Erythroblast (primary cell): ENCODE measurements around the gene TOP3B.

Experiments used
- DNase-seq, 2 experiments: peaks; one replicate each; lab custom pipeline; 2025; lab: John Stamatoyannopoulos, UW
- GATA1 ChIP-seq: IDR thresholded peaks from 2 replicates; pipeline ENCODE4 v1.6.1; 2011; ENCODE audit warnings: low read depth, mild to moderate bottlenecking, control low read depth, low read length, moderate library complexity
- POLR2A ChIP-seq: IDR thresholded peaks from 2 replicates; pipeline ENCODE4 v1.6.1; 2011; ENCODE audit warnings: mild to moderate bottlenecking, low read length

Gene TOP3B

DNA sequence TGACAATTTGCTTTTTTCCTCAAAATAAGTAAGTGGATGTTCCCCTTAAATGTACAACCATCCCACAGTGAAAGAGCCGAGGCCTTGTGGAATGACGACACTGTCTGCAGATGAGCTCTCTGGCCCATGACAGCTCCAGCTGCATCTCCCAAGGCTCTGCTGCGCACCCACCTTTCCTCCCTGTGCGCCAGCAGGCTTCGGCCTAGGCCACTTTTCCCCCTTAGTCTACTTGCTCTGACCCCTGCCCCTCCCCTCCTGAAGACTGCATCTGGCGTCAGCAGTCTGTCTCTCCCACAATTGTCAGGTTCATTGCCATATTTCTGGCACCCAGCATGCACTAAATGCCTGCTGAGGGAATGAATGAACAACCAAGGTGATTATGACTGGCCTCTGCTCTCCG is 2.0 kb downstream of the TOP3B start:
- no peak for DNase-seq
- TF ChIP-seq GATA1, result no peak
- no peak for TF ChIP-seq POLR2A

DNA sequence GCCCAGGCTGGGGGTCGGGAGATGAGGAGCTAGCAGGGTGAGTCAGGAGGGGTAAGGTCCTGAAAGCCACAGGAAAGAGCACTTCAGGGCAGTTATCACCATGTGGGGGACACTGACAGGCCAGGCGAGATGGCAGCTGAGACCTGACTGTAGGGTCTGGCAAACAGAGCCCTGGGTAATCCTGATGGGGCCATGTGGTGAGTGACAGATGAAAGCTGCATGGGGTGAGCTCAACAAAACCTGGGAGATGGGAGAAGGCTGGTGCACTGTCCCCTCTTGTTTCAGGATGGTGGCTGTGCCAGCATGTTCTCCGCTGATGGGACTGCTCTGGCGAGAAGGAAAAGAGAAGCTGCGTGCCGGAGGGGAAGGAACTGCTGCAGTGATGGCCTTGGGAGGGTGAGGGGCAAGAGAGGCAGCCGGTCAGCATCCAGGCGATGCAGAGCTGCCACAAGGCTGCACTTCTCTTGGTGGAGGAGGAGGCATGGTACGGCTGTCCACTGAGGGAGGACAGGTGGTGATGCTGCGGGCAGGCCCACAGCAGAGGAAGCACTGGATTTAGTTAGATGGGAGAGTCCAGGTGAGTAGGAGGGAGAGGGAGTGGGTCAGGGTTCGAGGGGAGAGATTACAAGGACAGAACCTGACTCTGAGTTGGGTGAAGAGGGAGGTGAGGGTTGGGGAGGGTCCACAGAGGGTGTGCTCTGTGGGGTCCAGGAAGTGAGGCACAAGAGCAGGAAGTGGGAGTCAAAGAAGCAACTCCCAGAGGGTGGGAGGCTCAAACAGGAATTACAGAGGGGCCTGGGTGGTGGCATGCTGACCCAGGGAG is 3.8 kb downstream of the TOP3B start:
- no peak for TF ChIP-seq POLR2A
- no peak for TF ChIP-seq GATA1
- no peak for DNase-seq

DNA sequence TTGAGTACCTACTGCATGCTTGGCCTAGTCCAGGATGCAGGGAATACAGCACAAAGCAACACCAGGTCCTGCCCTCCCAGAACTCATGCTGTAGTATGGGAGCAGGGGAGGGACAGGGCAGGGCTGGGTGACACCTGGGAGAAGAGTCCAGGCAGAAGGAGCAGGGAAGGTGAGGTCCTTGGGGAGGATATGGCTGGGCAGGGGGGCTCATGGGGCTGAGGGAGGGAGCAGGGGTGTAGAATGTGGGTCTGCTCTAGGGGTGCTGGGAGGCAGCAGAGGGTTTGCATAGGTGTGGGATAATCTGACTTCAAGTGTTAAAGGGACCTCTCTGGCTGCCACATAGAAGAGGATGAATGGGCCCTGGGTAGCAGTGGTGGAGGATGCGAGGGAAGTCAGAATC is 4.8 kb downstream of the TOP3B start:
- no peak for DNase-seq
- no peak for TF ChIP-seq GATA1
- no peak for TF ChIP-seq POLR2A

DNA sequence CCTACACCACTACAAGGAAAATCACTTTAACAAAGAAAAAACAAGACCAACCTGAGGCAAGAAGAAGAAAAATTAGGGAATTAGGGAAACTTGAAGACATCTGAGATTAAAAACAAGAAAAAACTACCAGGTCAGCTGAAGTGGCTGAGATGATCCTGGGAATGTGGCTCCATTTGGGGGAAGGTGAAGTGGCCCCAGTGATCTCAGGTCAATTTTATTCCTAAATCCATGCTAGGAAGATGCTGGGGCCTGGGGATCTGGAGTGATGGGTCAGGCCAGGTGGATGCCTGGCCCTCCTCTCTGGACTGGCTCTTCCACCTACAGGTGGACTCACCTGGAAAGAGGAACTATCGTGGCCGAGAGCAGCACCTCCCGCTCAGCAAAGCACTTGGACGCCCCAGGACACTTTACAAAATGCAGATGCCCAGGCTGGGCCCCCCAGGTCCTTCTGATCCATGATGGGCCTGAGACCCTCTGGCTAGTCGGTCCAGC is 6.7 kb downstream of the TOP3B start:
- no peak for DNase-seq
- no peak for TF ChIP-seq GATA1

DNA sequence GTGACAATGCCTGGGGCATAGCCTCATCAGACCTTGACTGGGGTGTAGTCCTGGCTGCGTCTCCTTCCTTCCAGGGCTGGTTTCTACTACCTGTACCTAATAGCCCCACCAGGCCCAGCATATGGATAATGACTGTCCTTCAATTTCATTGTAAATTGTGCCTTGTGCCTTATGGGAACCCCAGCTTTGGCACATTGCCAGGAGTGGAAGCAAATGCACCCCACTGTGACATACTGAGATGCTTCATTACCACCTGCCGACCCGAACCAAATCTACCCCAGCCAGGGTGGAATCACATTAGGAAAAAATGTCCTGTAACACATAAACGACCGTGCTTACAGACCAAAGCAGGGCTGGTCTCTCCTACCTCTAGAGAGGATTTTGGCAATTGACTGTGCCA is 7.3 kb downstream of the TOP3B start:
- no peak for DNase-seq
- TF ChIP-seq POLR2A (no peak), GATA1 (no peak)

DNA sequence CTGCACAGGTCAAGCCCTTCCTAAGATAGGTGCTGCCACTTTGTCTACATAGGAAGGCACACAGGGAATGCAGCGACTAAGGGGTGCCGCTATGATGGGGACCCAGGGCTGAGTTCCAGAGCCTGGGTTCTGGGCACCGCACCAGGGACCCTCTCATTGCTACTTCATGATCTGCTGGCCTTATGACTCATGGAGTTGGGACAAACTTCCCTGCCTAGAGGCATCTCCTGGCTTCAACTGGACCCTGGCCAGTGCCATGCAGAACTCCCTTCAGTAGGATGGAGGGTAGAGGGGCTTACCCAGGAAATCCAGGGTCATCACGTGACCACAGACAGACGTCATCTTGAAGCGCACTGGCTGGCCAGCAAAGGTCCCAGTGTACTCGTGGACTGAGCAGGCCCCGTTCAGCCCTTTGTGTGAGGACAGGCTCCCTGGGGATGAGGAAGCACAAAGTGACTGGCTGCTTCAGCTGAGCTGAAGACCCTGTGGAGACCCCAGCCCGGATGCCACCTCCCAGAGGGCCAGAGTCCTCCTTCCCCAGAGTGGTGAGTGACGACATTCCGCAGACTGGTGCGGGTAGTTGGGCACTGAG is 8.4 kb downstream of the TOP3B start:
- no peak for TF ChIP-seq GATA1
- TF ChIP-seq POLR2A, result no peak
- DNase-seq, result no peak

DNA sequence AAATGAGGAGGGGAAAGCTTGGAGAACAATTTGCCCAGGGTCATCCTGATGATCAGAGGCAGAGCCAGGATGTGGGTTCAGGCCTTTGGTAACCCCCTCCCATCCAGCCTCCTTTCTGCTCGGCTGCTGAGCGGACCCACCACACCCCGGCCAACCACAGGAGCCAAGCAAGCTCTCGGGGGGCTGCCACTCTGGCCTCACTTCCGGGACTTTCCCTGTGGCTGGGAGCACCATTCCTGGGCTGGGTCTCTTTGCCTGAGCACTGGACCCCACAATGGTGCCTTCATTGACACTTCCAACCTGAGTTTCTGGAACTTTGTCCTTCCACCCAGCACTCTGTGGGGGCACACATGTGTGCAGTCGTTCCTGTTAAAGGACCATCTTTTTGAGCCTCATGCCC is 9.8 kb downstream of the TOP3B start:
- DNase-seq, result no peak
- TF ChIP-seq GATA1 (no peak), POLR2A (no peak)

DNA sequence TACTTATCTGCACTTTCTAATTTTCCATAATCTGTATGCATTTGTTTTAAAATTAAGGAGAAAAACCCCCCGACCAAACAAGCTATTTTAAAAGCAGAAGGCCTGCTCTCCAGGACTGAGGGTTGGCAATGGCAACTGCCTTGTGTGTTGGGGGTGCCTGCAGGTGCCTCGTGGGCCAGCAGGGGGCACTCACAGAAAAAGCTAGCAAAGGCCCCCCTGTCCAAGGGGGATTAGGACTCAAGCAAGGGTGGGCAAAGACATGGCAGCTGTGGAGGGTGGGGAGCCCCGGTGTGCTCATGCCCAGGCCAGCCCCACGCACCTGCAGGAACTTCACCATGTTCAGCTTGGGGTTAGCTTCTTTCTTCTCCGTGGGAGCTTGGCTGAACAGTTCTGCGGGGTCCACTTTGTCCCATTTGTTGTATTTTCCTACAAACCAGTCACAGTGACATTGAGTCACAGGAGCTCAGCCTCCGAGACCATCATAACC is 10.3 kb downstream of the TOP3B start:
- peak; percentile 56 to 64 for DNase-seq

DNA sequence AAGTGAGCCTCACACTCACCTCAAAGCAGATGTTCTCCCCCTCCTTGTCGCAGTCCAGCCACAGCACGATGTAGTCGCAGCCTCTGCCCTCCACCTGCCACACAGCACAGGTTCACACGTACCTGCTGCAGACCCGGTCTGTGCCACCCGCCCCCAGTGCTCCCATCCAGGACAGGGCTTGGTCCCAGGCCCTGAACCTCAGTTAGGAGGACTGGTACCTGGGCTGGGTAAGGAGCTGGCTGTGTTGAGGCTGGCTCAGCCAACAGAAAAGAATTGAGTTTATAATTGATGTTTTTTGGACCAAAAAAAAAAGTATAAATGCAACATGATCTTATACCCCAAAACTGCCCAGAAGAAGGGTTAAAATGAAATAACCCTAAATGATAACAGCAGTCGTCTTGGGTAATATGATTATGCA is 10.7 kb downstream of the TOP3B start:
- TF ChIP-seq POLR2A (no peak), GATA1 (no peak)
- no peak for DNase-seq

More for the DNA sequence above, 10.3 kb downstream of the TOP3B start:
- TF ChIP-seq GATA1, result no peak
- no peak for TF ChIP-seq POLR2A

DNA sequence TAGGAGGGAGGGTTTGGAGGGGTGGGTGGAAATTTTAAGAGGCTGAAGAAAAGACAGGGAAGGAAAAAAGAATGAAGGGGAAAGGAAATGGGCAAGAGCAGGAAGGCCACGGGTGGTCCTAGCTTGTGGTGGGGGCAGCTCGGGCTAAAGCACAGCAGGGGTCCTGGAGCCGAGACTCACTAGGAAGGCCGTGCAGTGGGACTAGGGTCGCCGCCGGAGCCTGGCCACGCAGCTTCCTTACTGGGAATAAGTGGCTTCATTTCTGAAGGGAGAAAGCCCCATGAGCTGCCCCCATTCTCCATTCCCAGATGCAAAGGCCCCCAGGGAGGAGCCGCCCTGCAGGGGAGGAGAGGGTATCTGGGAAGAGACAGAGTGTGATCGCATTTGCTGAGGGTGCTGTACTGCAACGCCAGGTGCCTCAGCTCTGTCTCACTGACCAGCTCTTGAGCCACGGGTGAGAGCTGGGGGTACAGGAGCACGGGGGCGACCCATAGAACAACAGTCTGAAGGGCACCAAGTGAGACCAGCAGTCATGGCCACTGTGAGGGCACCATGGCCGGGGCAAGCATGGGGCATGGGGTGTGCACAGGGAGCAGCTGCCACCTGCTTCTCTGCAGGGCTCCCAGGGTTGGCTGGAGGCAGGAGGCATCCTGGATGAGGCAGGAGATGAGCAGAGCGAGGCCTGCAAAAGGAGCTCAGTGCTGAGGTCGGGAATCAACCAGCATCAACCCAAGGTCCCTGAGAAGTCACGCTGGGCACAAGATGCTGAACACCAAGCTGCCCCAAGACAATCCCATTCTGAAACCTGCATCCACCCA is 11.6 kb downstream of the TOP3B start:
- DNase-seq, result no peak
- TF ChIP-seq GATA1 (no peak), POLR2A (no peak)

DNA sequence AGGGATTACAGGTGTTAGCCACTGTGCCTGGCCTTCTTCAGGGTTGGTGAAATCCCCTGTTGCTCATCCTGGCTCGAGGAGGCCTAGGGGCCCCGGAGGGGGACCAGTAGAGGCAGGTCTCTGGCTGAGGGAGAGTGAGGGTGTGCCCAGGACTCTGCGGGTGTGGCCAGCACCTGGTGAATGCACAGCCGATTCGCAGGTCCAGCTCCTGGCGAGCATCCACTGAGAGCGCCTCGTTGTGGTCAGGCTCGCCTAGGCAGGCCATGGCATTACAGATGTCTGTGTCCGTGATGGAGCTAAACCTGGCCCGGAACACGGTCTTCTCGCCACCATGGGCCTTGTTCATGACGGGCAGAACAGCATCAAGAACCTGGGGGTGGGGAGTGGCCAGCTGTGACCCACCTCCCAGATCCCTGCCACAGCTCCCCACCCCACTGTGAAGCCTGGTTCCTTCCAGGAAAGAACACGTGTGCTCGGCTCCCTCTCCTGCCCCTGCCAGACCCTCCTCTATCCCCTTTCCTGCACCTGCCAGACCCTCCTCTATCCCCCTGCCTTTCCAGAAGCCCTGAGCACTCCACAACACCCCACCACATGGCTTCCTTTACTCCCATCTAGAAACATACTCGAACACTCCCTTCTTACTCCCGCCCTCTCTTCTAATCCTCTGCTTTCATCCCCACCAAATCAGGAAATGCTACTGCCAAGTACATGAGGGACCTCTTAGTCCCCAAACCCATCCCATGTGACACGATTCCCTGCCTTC is 12.4 kb downstream of the TOP3B start:
- DNase-seq, result no peak
- TF ChIP-seq POLR2A (no peak), GATA1 (no peak)

DNA sequence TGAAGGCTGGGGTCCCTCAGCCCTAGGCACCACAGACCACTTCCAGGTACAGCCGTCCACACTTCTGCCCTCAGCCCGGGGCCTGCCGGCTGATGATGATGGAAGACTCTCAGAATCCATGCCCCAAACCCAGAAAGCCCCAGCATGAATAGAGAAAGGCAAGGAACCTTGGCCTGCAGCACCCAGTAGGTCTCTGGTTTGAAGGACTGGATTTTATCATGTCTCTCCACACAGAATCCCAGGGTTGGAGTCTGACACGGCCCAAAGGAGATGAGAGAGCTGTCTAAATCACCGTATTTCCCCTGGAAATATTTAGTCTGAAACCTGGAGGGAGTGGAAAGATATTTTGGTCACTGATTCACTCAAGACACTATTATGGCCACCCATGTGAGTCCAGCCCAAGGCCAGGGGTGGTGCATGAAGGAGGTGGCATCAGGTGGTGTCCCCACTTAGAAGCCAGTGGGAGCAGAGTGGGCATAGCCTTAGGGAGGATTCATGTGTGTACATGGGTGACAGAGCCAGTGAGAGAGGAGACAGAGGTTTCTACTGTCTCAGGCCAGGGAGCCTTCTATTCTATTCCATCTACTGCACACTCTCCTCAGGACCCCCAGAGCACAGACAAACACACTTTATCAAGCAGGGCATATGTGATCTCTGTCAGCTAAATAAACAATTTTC is 14.0 kb downstream of the TOP3B start:
- DNase-seq, result no peak
- TF ChIP-seq POLR2A (no peak), GATA1 (no peak)
